ENCODE results near the gene LIMCH1.

DNA sequence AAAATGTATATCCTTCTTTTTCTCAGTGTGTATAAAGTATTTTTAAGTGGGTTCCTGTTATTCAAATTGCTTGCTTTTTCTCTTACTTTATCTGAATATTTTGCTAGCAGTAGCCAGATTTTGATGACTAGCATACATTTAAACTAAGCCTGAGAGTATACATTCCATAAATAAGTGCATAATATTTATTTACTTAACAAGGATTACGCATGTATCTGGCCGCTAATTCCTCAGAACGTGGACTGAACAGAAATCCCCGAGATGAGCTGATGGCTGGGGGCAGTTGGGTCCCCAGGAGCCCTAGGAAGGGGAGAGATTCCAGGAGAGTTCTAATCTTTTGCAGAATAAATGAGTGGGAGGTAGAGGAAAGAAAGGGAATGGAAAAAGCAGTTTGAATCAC is 119.6 kb downstream of the LIMCH1 start:
- TF ChIP-seq, protein P1, sequence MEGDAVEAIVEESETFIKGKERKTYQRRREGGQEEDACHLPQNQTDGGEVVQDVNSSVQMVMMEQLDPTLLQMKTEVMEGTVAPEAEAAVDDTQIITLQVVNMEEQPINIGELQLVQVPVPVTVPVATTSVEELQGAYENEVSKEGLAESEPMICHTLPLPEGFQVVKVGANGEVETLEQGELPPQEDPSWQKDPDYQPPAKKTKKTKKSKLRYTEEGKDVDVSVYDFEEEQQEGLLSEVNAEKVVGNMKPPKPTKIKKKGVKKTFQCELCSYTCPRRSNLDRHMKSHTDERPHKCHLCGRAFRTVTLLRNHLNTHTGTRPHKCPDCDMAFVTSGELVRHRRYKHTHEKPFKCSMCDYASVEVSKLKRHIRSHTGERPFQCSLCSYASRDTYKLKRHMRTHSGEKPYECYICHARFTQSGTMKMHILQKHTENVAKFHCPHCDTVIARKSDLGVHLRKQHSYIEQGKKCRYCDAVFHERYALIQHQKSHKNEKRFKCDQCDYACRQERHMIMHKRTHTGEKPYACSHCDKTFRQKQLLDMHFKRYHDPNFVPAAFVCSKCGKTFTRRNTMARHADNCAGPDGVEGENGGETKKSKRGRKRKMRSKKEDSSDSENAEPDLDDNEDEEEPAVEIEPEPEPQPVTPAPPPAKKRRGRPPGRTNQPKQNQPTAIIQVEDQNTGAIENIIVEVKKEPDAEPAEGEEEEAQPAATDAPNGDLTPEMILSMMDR (optimal IDR thresholded peaks at IDR 0.05 in 1 of 3, IDR thresholded peaks at IDR 0.05 in 1 of 3, conservative IDR thresholded peaks at IDR 0.05 in 1 of 3; ENCODE audit: extremely low read depth in 1 of 3, insufficient read depth in 2 of 3, low read length in 3 of 3) = no peak
- no peak for TF ChIP-seq EZH2 (IDR thresholded peaks at IDR 0.05; ENCODE audit: low read length)

Measured in keratinocyte (primary cell).